B cell (primary cell): ENCODE data around the gene GAST. TPM values are rescaled to one million over a fixed set of nuclear protein-coding genes. Genes with fewer than 3 reads are reported as not detected.

Source experiments
- ATAC-seq: fragments of 200-7000 bp; cut with Tn5 transposase; one replicate; pipeline ENCODE4 v1.10.0; 2021; ENCODE audit warnings: low read depth, mild to moderate bottlenecking, moderate number of reproducible peaks, moderate library complexity
- CTCF ChIA-PET: fragments of 350-600 bp; sonication (Branson Sonifier 250); formaldehyde crosslinking; loops from one replicate; lab custom pipeline; 2021; ENCODE audit warnings: antibody characterized with exemption, inconsistent platforms; lab: Charles Lee
- POLR2A ChIA-PET: fragments of 350-600 bp; sonication (Branson Sonifier 250); formaldehyde crosslinking; loops from one replicate; lab custom pipeline; 2021; ENCODE audit warnings: antibody characterized with exemption; lab: Charles Lee
- DNase-seq: peaks from one replicate; pipeline ENCODE4 v3.0.0; 2013
- H2AFZ ChIP-seq: 2 replicates; pipeline ENCODE4 v1.6.1; 2012; ENCODE audit warnings: mild to moderate bottlenecking, low read depth, low read length; ENCODE audit not compliant: insufficient read depth, poor library complexity, severe bottlenecking
- H3K27ac ChIP-seq, 2 donors: 1 replicate in 1 of 2; 2 replicates in 1 of 2; pipeline ENCODE4 v1.5.1; 2012 to 2013; ENCODE audit warnings: low read length in 2 of 2, mild to moderate bottlenecking in 2 of 2, moderate library complexity in 1 of 2
- H3K27me3 ChIP-seq, 4 experiments: fragments of 200-600 bp in 1 of 4; sonication (generic) in 1 of 4; replicated peaks in 1 of 4; 1 replicate in 2 of 4; 2 replicates in 2 of 4; pipeline versions ENCODE4 v1.6.1 to v1.7.0; 2013 to 2016; ENCODE audit warnings: low read length in 3 of 4, mild to moderate bottlenecking in 2 of 4, mixed read lengths in 1 of 4, moderate library complexity in 1 of 4; ENCODE audit not compliant: insufficient read depth in 4 of 4, control insufficient read depth in 3 of 4; ENCODE audit errors: control extremely low read depth in 1 of 4
- H3K36me3 ChIP-seq, 2 experiments: replicated peaks in 1 of 2; 1 replicate in 1 of 2; 2 replicates in 1 of 2; pipeline versions ENCODE4 v1.6.1 to v1.7.1; 2013; ENCODE audit warnings: low read length in 1 of 2; ENCODE audit not compliant: insufficient read depth in 2 of 2, control insufficient read depth in 1 of 2; ENCODE audit errors: control extremely low read depth in 1 of 2, extremely low read depth in 1 of 2
- H3K4me1 ChIP-seq, 2 donors: fragments of 200-600 bp in 1 of 2; sonication (generic) in 1 of 2; 1 replicate in 1 of 2; 2 replicates in 1 of 2; pipeline versions ENCODE4 v1.5.1 to v1.6.1; 2013 to 2017; ENCODE audit warnings: low read length in 2 of 2; ENCODE audit not compliant: control insufficient read depth in 2 of 2, insufficient read depth in 2 of 2
- H3K4me2 ChIP-seq: replicated peaks from 2 replicates; pipeline ENCODE3; 2012; ENCODE audit warnings: mild to moderate bottlenecking, low read depth, low read length; ENCODE audit not compliant: poor library complexity, severe bottlenecking
- H3K4me3 ChIP-seq, 5 experiments: fragments of 200-600 bp in 1 of 5; sonication (generic) in 1 of 5; 1 replicate in 3 of 5; 2 replicates in 2 of 5; pipeline versions ENCODE4 v1.5.1 to v1.7.0; 2011 to 2016; ENCODE audit warnings: low read length in 4 of 5, mild to moderate bottlenecking in 4 of 5, low read depth in 2 of 5, control low read depth in 1 of 5, moderate library complexity in 1 of 5; ENCODE audit not compliant: insufficient read depth in 1 of 5; ENCODE audit errors: control extremely low read depth in 1 of 5, extremely low read depth in 1 of 5
- H3K79me2 ChIP-seq: fragments of 200-600 bp; sonication (generic); one replicate; pipeline ENCODE4 v1.6.0; 2016; ENCODE audit warnings: low read length; ENCODE audit not compliant: control insufficient read depth, insufficient read depth
- H3K9ac ChIP-seq: fragments of 200-600 bp; sonication (generic); 2 replicates; pipeline ENCODE4 v1.6.1; 2017; ENCODE audit warnings: mild to moderate bottlenecking, low read length, moderate library complexity
- H3K9me3 ChIP-seq, 3 donors: one replicate each; pipeline versions ENCODE4 v1.6.1 to v1.7.1; 2013; ENCODE audit warnings: low read length in 2 of 3; ENCODE audit not compliant: control insufficient read depth in 2 of 3, insufficient read depth in 1 of 3; ENCODE audit errors: control extremely low read depth in 1 of 3
- H4K20me1 ChIP-seq: 2 replicates; pipeline ENCODE4 v1.6.0; 2012; ENCODE audit warnings: mild to moderate bottlenecking, low read length; ENCODE audit not compliant: insufficient read depth, control insufficient read depth, poor library complexity, severe bottlenecking
- H3K27ac Mint-ChIP-seq: one replicate; pipeline ENCODE4 v1.8.0; 2021; ENCODE audit warnings: mixed read lengths
- H3K27me3 Mint-ChIP-seq: one replicate; pipeline ENCODE4 v1.8.0; 2021; ENCODE audit warnings: mixed read lengths
- H3K4me1 Mint-ChIP-seq: one replicate; pipeline ENCODE4 v1.8.0; 2021; ENCODE audit warnings: mixed read lengths
- H3K4me3 Mint-ChIP-seq: one replicate; pipeline ENCODE4 v1.8.0; 2021; ENCODE audit warnings: mixed read lengths
- H3K9me3 Mint-ChIP-seq: one replicate; pipeline ENCODE4 v1.8.0; 2022; ENCODE audit warnings: mixed read lengths; ENCODE audit not compliant: insufficient read depth
- EZH2 ChIP-seq: IDR thresholded peaks from 2 replicates; pipeline ENCODE4 v1.6.1; 2012; ENCODE audit warnings: borderline replicate concordance, low read depth, mild to moderate bottlenecking, moderate library complexity, low read length; ENCODE audit not compliant: insufficient read depth, poor library complexity, severe bottlenecking
- WGBS: methylation state at CpG from one replicate; pipeline ENCODE4 v1.1.5; 2013; ENCODE audit warnings: missing lambda C conversion rate; ENCODE audit not compliant: insufficient coverage; 5-methylcytosine and 5-hydroxymethylcytosine counted together
- intact Hi-C: fragments of 100-400 bp; cut with micrococcal nuclease; formaldehyde crosslinking; loops from one replicate; pipeline ENCODE4 v1.10.0; 2022
- polyA plus RNA-seq: library from polyadenylated mRNA; depleted of rRNA; stranded (reverse); fragments of >200 nt; gene quantifications from 2 replicates; pipeline ENCODE4 v1.2.3, GENCODE V29; 2012
- total RNA-seq, 2 donors: library from RNA; stranded (reverse); fragments of 120-200 nt in 1 of 2; gene quantifications; 1 replicate in 1 of 2; 2 replicates in 1 of 2; pipeline versions ENCODE4 v1.2.3 to v1.2.4, GENCODE V29; 2013 to 2022
- TF ChIP-seq, protein P1 (sequence below): fragments of 200-600 bp; IDR thresholded peaks from one replicate; pipeline ENCODE4 v1.8.0; 2022; ENCODE audit warnings: antibody characterized with exemption, mild to moderate bottlenecking

Gene GAST
- total and polyA plus RNA-seq, 2 donors (not counting 1 experiment from before 2014, with no cell fraction given), result not detected

DNA sequence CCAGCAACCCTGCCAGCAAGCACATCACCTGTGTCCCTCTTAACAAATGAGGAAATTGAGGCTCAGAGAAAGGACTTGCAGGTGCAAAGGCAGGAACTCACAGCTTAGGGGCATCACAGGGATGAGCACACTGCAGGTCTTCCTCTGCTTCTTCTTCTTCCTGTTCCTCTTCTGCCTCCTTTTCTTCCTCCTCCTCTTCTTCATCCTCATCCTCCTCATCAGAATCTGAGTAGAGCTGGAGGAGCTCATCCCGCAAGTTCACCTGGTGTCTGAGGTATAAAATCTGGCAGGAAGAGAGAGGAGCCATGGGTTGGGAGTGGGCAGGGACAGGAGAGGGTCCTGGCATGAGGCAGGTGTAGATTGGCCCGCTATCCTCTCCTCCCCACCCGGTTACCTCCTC, 19.7 kb downstream of the GAST start:
- Mint-ChIP-seq H3K27me3 (peaks cover 36% of the 10 kb centered on the region), H3K4me1 (peaks cover 11% of the 10 kb centered on the region), H3K4me3 (no peak overlapping the region), H3K27ac (no peak overlapping the region), H3K9me3 (no peaks in the 10 kb centered on the region)
- no peak overlapping the region for H3K4me3 ChIP-seq
- POLR2A ChIA-PET, result interaction anchor here (0.6 to 1.1 kb wide), 2 partner anchors 38 to 67 kb away, joined by 5 read pairs; no protein-coding TSS in a partner anchor
- H3K27ac ChIP-seq, result no peak overlapping the region
- peaks cover 16 to 25% of the 10 kb centered on the region in 2 donors for H3K4me1 ChIP-seq
- no peak overlapping the region for H3K9ac ChIP-seq
- no peak overlapping the region for H2AFZ ChIP-seq
- H3K9me3 ChIP-seq, result peaks cover 0 to 6% (median 0%) of the 10 kb centered on the region in 3 donors
- WGBS, result 83% methylated on average over 1 of the region's 3 CpGs
- intact Hi-C loops, result loop anchor here (10.0 kb wide), 1 partner anchor 233 kb away; the partner anchor contains the start of gene CNP
- no peaks in the 10 kb centered on the region for H4K20me1 ChIP-seq
- no peak overlapping the region for H3K4me2 ChIP-seq
- ATAC-seq, result no peak
- CTCF ChIA-PET, result interaction anchor here (3.2 kb wide), 1 partner anchor 69 kb away, joined by 18 read pairs; no protein-coding TSS in a partner anchor
- no peaks in the 10 kb centered on the region for H3K79me2 ChIP-seq
- peaks cover 0 to 50% (median 21%) of the 10 kb centered on the region in 4 experiments for H3K27me3 ChIP-seq
- no peak for TF ChIP-seq EZH2
- DNase-seq, result no peak
- H3K36me3 ChIP-seq, result no peaks in the 10 kb centered on the region

DNA sequence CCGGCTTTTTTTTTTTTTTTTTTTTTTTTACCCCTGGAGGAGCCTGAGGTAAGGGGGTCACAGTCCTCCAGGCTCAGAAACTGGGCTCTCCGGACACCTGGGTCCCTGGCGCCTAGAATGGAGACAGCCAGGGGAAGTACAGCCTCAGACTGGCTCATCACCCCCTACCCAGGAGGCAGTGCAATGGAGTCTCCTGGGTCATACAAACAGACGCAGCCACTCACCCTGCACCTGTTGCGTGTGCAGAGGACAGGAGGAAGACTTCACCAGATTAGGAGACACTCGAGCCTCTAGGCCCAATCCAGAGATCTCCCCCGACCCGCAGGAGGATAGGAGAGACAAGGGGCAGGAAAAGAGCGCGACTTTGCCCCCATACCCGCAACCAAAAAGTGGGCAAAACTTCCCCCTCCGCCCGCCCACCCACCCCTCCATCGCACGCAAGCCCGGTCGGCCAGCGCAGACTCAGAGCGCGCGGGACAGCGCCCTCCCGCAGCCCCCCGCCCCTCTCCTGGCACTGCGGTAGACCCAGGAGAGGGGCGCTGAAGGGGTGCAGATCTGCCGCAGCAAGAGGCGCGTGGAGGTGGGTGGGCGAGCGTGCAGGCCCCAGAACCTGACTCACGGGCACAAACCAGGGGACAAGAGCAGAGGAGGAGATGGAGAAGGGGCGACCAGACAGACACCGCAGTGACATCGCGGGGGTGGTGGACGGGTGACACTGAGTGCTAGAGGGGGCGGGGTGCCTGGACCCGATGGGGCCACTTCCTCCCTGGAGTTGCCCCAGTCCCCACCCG, 21.4 kb downstream of the GAST start:
- 12% methylated on average over 29 of the region's 40 CpGs for WGBS
- POLR2A ChIA-PET, result interaction anchor here (1.5 kb wide), 1 partner anchor 44 kb away, joined by 4 read pairs; the partner anchor contains the start of gene EIF1
- Histone ChIP-seq H3K9ac (peak overlapping the region; percentile 60), H3K4me3 (peak overlapping the region in 1 of 5 experiments; percentile 57), H3K36me3 (no peaks in the 10 kb centered on the region), H3K4me1 (peaks cover 23 to 25% of the 10 kb centered on the region in 2 donors), H3K27me3 (peaks cover 0 to 56% (median 28%) of the 10 kb centered on the region in 4 experiments), H3K27ac (no peak overlapping the region), H3K9me3 (peaks cover 0 to 6% (median 0%) of the 10 kb centered on the region in 3 donors), H2AFZ (peak overlapping the region; percentile 73), H3K4me2 (peak overlapping the region; percentile 87), H4K20me1 (no peaks in the 10 kb centered on the region), H3K79me2 (no peaks in the 10 kb centered on the region)
- no peak overlapping the region for H3K27ac Mint-ChIP-seq
- no peak for TF ChIP-seq EZH2
- TF ChIP-seq, protein P1, sequence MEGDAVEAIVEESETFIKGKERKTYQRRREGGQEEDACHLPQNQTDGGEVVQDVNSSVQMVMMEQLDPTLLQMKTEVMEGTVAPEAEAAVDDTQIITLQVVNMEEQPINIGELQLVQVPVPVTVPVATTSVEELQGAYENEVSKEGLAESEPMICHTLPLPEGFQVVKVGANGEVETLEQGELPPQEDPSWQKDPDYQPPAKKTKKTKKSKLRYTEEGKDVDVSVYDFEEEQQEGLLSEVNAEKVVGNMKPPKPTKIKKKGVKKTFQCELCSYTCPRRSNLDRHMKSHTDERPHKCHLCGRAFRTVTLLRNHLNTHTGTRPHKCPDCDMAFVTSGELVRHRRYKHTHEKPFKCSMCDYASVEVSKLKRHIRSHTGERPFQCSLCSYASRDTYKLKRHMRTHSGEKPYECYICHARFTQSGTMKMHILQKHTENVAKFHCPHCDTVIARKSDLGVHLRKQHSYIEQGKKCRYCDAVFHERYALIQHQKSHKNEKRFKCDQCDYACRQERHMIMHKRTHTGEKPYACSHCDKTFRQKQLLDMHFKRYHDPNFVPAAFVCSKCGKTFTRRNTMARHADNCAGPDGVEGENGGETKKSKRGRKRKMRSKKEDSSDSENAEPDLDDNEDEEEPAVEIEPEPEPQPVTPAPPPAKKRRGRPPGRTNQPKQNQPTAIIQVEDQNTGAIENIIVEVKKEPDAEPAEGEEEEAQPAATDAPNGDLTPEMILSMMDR, result no peak
- H3K27me3 Mint-ChIP-seq, result peaks cover 47% of the 10 kb centered on the region
- intact Hi-C loops, result loop anchor here (10.0 kb wide), 1 partner anchor 231 kb away; the partner anchor contains the start of gene CNP
- peaks cover 11% of the 10 kb centered on the region for H3K4me1 Mint-ChIP-seq
- peak overlapping the region; percentile 64 for H3K4me3 Mint-ChIP-seq
- DNase-seq (no peak), ATAC-seq (no peak)
- CTCF ChIA-PET, result interaction anchor here (0.6 to 4.7 kb wide), 4 partner anchors 9 to 69 kb away, joined by 3 to 100 read pairs (median 10); no protein-coding TSS in a partner anchor
- H3K9me3 Mint-ChIP-seq, result no peaks in the 10 kb centered on the region
